Spleen (tissue), 7 donors: Measurements from ENCODE around the gene GAS7.

ENCODE experiments used
- POLR2A ChIP-seq, 3 donors: fragments of 450-650 bp; IDR thresholded peaks; one replicate each; pipeline ENCODE4 v1.5.1; 2017; ENCODE audit warnings: antibody characterized with exemption in 3 of 3, mild to moderate bottlenecking in 1 of 3
- POLR2AphosphoS5 ChIP-seq, 3 donors: sonication (generic); formaldehyde crosslinking; IDR thresholded peaks; one replicate each; pipeline ENCODE4 v1.5.1; 2017; ENCODE audit warnings: antibody characterized with exemption in 3 of 3
- TF ChIP-seq, protein P1 (sequence below), 11 experiments: fragments of 200-600 bp in 7 of 11; fragments of 450-650 bp in 4 of 11; sonication (generic) in 4 of 11; IDR thresholded peaks in 8 of 11; conservative IDR thresholded peaks in 3 of 11; 1 replicate in 7 of 11; 2 replicates in 4 of 11; pipeline versions ENCODE4 v1.4.0 to v1.8.0; 2016 to 2021; ENCODE audit warnings: antibody characterized with exemption in 11 of 11, inconsistent platforms in 4 of 11, mild to moderate bottlenecking in 1 of 11
- donor health status: DM: no; HTN: no; CAD: no; lungs with moderate emphysema.
- donor health status: DM: no; HTN: no; CAD: no.
- donor health status: DM: no; HTN: no; CAD: no.

DNA sequence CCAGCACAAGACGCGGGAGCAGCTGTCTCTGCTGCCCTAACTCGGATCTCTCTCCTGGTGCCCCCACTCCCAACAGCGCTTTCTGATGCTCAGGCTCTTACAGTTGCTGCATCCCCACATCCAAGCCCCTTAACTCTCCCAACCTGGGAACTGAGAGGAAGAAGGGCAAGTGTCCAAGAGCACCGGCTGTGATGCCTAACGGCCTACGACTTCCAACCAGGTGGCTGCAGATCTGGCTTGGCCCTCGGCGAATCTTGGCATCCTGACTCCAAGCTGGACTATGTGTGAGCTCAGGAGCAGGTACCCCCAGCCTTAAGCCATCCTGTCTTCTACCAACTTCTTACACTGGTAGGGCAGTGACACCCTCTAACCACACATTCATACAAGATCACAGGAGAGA is 255.1 kb downstream of the GAS7 start:
- TF ChIP-seq, protein P1, sequence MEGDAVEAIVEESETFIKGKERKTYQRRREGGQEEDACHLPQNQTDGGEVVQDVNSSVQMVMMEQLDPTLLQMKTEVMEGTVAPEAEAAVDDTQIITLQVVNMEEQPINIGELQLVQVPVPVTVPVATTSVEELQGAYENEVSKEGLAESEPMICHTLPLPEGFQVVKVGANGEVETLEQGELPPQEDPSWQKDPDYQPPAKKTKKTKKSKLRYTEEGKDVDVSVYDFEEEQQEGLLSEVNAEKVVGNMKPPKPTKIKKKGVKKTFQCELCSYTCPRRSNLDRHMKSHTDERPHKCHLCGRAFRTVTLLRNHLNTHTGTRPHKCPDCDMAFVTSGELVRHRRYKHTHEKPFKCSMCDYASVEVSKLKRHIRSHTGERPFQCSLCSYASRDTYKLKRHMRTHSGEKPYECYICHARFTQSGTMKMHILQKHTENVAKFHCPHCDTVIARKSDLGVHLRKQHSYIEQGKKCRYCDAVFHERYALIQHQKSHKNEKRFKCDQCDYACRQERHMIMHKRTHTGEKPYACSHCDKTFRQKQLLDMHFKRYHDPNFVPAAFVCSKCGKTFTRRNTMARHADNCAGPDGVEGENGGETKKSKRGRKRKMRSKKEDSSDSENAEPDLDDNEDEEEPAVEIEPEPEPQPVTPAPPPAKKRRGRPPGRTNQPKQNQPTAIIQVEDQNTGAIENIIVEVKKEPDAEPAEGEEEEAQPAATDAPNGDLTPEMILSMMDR (IDR thresholded peaks at IDR 0.05 in 8 of 11, conservative IDR thresholded peaks at IDR 0.05 in 3 of 11) = no peak
- TF ChIP-seq POLR2A (IDR thresholded peaks at IDR 0.05) (no peak), POLR2AphosphoS5 (IDR thresholded peaks at IDR 0.05) (no peak)
